Trophoblast cell (in vitro differentiated cells and primary cell): ENCODE measurements around the gene RASSF1.

ENCODE experiments used
- DNase-seq, 2 donors: peaks; one replicate each; pipeline ENCODE4 v3.0.0-alpha.2; 2016
- H2AFZ ChIP-seq: 2 replicates; pipeline ENCODE4 v1.6.1; 2013; ENCODE audit warnings: low read length, moderate library complexity, mild to moderate bottlenecking; ENCODE audit not compliant: insufficient read depth, poor library complexity
- H2AK5ac ChIP-seq: 2 replicates; pipeline ENCODE4 v1.6.1; 2013; ENCODE audit warnings: mild to moderate bottlenecking, low read length
- H2BK120ac ChIP-seq: 2 replicates; pipeline ENCODE4 v1.6.1; 2013; ENCODE audit warnings: low read length, mild to moderate bottlenecking, moderate library complexity; ENCODE audit not compliant: insufficient read depth, poor library complexity
- H2BK12ac ChIP-seq: 2 replicates; pipeline ENCODE4 v1.6.1; 2013; ENCODE audit warnings: mild to moderate bottlenecking, low read length, moderate library complexity
- H2BK5ac ChIP-seq: 2 replicates; pipeline ENCODE4 v1.6.1; 2013; ENCODE audit warnings: low read length, low read depth, moderate library complexity, mild to moderate bottlenecking; ENCODE audit not compliant: poor library complexity
- H3K14ac ChIP-seq: 2 replicates; pipeline ENCODE4 v1.6.1; 2013; ENCODE audit warnings: mild to moderate bottlenecking, low read length
- H3K18ac ChIP-seq: 2 replicates; pipeline ENCODE4 v1.6.1; 2013; ENCODE audit warnings: mild to moderate bottlenecking, low read length
- H3K23ac ChIP-seq: 2 replicates; pipeline ENCODE4 v1.6.1; 2013; ENCODE audit warnings: low read length
- H3K27ac ChIP-seq: 2 replicates; pipeline ENCODE4 v1.5.1; 2013; ENCODE audit warnings: low read depth, mild to moderate bottlenecking, inconsistent platforms, low read length, moderate library complexity
- H3K27me3 ChIP-seq: 2 replicates; pipeline ENCODE4 v1.6.1; 2013; ENCODE audit warnings: inconsistent platforms, mild to moderate bottlenecking, low read length, moderate library complexity; ENCODE audit not compliant: insufficient read depth
- H3K36me3 ChIP-seq, 2 experiments: 1 replicate in 1 of 2; 2 replicates in 1 of 2; pipeline ENCODE4 v1.6.1; 2013; ENCODE audit warnings: low read length in 2 of 2, mild to moderate bottlenecking in 2 of 2, moderate library complexity in 1 of 2; ENCODE audit not compliant: insufficient read depth in 2 of 2, control insufficient read depth in 1 of 2
- H3K4ac ChIP-seq: 2 replicates; pipeline ENCODE4 v1.6.1; 2013; ENCODE audit warnings: low read depth, mild to moderate bottlenecking, low read length, moderate library complexity
- H3K4me1 ChIP-seq, 2 experiments: 1 replicate in 1 of 2; 2 replicates in 1 of 2; pipeline ENCODE4 v1.6.1; 2013; ENCODE audit warnings: low read length in 2 of 2, mild to moderate bottlenecking in 2 of 2, moderate library complexity in 1 of 2; ENCODE audit not compliant: insufficient read depth in 2 of 2, control insufficient read depth in 1 of 2
- H3K4me2 ChIP-seq: 2 replicates; pipeline ENCODE4 v1.6.1; 2013; ENCODE audit warnings: inconsistent platforms, mild to moderate bottlenecking, low read length, moderate library complexity
- H3K4me3 ChIP-seq: 2 replicates; pipeline ENCODE4 v1.5.1; 2013; ENCODE audit warnings: mild to moderate bottlenecking, low read depth, low read length, inconsistent platforms
- H3K79me1 ChIP-seq: one replicate; pipeline ENCODE4 v1.6.1; 2013; ENCODE audit warnings: low read length
- H3K79me2 ChIP-seq: 2 replicates; pipeline ENCODE4 v1.6.1; 2013; ENCODE audit warnings: low read length, mild to moderate bottlenecking; ENCODE audit not compliant: control insufficient read depth, insufficient read depth, poor library complexity
- H3K9ac ChIP-seq: 2 replicates; pipeline ENCODE4 v1.6.1; 2013; ENCODE audit warnings: mild to moderate bottlenecking, low read length
- H3K9me3 ChIP-seq: 2 replicates; pipeline ENCODE4 v1.6.1; 2013; ENCODE audit warnings: low read depth, mild to moderate bottlenecking, control low read depth, inconsistent platforms, low read length; ENCODE audit not compliant: insufficient read depth
- H4K12ac ChIP-seq: 2 replicates; pipeline ENCODE4 v1.6.1; 2013; ENCODE audit warnings: low read depth, mild to moderate bottlenecking, low read length, moderate library complexity
- H4K8ac ChIP-seq: 2 replicates; pipeline ENCODE4 v1.6.1; 2013; ENCODE audit warnings: low read depth, mild to moderate bottlenecking, low read length, moderate library complexity
- H4K91ac ChIP-seq: one replicate; pipeline ENCODE4 v1.6.1; 2013; ENCODE audit warnings: low read depth, mild to moderate bottlenecking, low read length, moderate library complexity
- WGBS: extraction: QIAGEN DNeasy Blood & Tissue Kit; methylation state at CpG from one replicate; pipeline ENCODE4 v1.1.7; 2013; ENCODE audit warnings: missing lambda C conversion rate; ENCODE audit not compliant: insufficient read length, insufficient coverage; ENCODE audit errors: extremely low coverage; 5-methylcytosine and 5-hydroxymethylcytosine counted together

The RASSF1 gene

DNA sequence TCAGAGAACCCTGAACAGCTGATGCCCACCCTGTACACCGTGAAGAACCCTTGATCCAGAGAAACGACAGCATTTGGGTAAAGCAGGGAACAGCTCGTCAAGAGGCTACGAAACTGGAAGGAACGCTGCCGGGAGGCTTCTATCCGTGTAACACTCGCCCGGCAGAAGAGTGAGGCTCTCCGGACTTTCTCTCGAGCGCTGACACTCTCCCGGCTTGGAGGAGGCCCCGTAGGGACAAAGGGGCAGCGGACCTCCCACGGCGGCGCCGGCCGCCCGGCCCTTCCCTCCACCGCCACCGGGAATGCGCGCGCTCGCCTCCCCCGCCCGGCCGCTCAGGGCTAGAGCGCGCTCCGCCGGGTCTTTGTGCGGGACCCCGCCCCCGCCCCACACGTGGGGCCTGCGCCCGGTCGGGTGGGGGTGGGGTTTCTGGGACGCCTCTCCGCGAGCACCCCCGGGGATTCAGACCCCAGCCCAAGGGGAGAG is 19.7 kb downstream of the RASSF1 start:
- H3K9ac ChIP-seq, result peak overlapping the region; percentile 93
- H3K4me3 ChIP-seq, result peak overlapping the region; percentile 88
- H3K18ac ChIP-seq, result peak overlapping the region; percentile 93
- peaks cover 16% of the 10 kb centered on the region for H3K79me1 ChIP-seq
- peak overlapping the region; percentile 75 for H3K4me2 ChIP-seq
- peak overlapping the region; percentile 88 for H4K8ac ChIP-seq
- peak overlapping the region; percentile 88 for H4K12ac ChIP-seq
- no peaks in the 10 kb centered on the region for H3K27me3 ChIP-seq
- H3K14ac ChIP-seq, result peak overlapping the region; percentile 88
- peaks cover 15% of the 10 kb centered on the region for H3K79me2 ChIP-seq
- H2BK120ac ChIP-seq, result peak overlapping the region; percentile 56
- peak; percentile 41 to 63 for DNase-seq
- H3K9me3 ChIP-seq, result peaks cover 1% of the 10 kb centered on the region
- H3K4me1 ChIP-seq, result peaks cover 38 to 42% of the 10 kb centered on the region in 2 experiments
- peak overlapping the region; percentile 66 for H2AFZ ChIP-seq
- H2BK12ac ChIP-seq, result no peak overlapping the region
- H3K27ac ChIP-seq, result peak overlapping the region; percentile 93
- H3K23ac ChIP-seq, result no peak overlapping the region
- H4K91ac ChIP-seq, result peak overlapping the region; percentile 99
- no CpG with 5 or more reads among the region's 45 CpGs for WGBS
- H3K4ac ChIP-seq, result peak overlapping the region; percentile 43
- H2BK5ac ChIP-seq, result peak overlapping the region; percentile 99
- peaks cover 34 to 38% of the 10 kb centered on the region in 2 experiments for H3K36me3 ChIP-seq
- H2AK5ac ChIP-seq, result peak overlapping the region; percentile 40

DNA sequence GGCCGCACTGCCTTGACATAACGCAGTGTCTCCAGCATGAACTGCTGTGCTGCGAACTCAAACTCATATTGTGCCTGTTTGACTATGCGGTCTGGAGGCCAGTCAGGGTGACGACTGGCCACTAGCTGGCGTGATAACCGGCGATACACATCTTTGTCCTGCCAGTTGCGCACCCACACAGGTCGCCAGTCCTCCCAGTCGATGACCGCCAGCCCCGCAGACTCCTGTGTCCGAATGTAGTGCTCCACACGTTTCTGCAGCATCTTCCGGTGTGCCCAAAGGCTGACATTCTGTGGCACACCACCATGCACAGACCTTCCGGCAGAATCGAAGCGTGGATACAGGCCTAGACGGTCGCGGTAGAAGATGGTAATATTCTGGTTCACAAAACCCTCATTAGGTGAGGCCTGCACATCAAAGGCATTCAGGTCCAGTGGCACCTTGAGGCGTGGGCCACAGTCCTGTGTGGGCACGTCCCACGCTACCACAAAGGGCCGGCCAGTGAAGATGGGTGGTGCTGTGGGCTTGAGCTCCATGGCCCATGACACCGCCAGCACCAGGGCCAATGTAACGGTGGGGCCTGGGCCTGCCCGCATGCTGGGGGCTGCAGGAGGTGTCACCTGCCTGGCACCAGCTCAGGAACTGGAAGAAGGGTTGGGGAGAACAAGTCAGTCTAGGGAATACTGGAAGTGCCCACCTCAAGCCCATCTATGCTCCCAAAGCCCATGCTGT is 20.6 kb downstream of the RASSF1 start:
- no peak overlapping the region for H3K27ac ChIP-seq
- H2BK120ac ChIP-seq, result no peak overlapping the region
- peak overlapping the region; percentile 88 for H3K4me3 ChIP-seq
- H3K9me3 ChIP-seq, result peaks cover under 1% of the 10 kb centered on the region
- peaks cover 16% of the 10 kb centered on the region for H3K79me1 ChIP-seq
- no peak overlapping the region for H3K23ac ChIP-seq
- no CpG with 5 or more reads among the region's 29 CpGs for WGBS
- peaks cover 32% of the 10 kb centered on the region in 2 experiments for H3K36me3 ChIP-seq
- H4K8ac ChIP-seq, result no peak overlapping the region
- H3K9ac ChIP-seq, result peak overlapping the region; percentile 73
- H3K14ac ChIP-seq, result peak overlapping the region; percentile 88
- H2AFZ ChIP-seq, result no peak overlapping the region
- peak overlapping the region; percentile 0 for H4K12ac ChIP-seq
- H4K91ac ChIP-seq, result peak overlapping the region; percentile 81
- peaks cover 15% of the 10 kb centered on the region for H3K79me2 ChIP-seq
- no peaks in the 10 kb centered on the region for H3K27me3 ChIP-seq
- H2BK12ac ChIP-seq, result no peak overlapping the region
- no peak for DNase-seq
- H3K18ac ChIP-seq, result peak overlapping the region; percentile 0
- peaks cover 40 to 42% of the 10 kb centered on the region in 2 experiments for H3K4me1 ChIP-seq
- peak overlapping the region; percentile 43 for H3K4ac ChIP-seq
- peak overlapping the region; percentile 3 for H2AK5ac ChIP-seq
- peak overlapping the region; percentile 75 for H3K4me2 ChIP-seq
- no peak overlapping the region for H2BK5ac ChIP-seq

- Histone ChIP-seq H3K79me2 (peaks cover 15% of the 10 kb centered on the region), H2AK5ac (no peak overlapping the region), H3K18ac (no peak overlapping the region), H4K12ac (no peak overlapping the region), H3K27me3 (no peaks in the 10 kb centered on the region), H2BK120ac (no peak overlapping the region), H3K9ac (no peak overlapping the region), H3K14ac (no peak overlapping the region), H4K91ac (no peak overlapping the region), H3K23ac (no peak overlapping the region), H2BK5ac (no peak overlapping the region), H2AFZ (no peak overlapping the region), H4K8ac (no peak overlapping the region), H3K36me3 (peaks cover 32% of the 10 kb centered on the region in 2 experiments), H2BK12ac (no peak overlapping the region), H3K4me1 (peaks cover 40 to 42% of the 10 kb centered on the region in 2 experiments), H3K9me3 (peaks cover 2% of the 10 kb centered on the region), H3K79me1 (peaks cover 16% of the 10 kb centered on the region), H3K27ac (no peak overlapping the region), H3K4me2 (no peak overlapping the region), H3K4ac (no peak overlapping the region), H3K4me3 (no peak overlapping the region)
- DNase-seq, result no peak
- WGBS, result no CpG with 5 or more reads among the region's 16 CpGs
Observed at GRCh38 chr3:50319181-50319893, 21.3 kb downstream of the RASSF1 start.

DNA sequence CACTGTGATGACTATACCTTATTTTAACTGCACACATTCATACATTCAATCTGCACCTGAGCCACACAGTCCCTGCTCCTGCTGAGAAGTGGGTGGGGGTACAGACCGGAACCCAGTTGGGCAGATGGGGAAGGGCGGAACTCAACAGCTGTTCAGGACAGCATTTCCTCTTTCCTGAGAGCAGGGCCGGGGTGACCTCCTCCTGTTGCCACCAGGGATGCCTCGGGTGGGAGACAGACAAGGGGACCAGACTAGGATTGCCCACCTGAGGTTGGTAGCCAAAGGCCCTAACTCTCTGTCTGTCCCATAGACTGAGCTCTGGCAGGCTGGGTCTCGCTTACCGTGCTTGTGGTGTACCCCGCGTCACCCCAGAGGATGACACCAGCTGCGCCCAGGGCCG is 22.0 kb downstream of the RASSF1 start:
- no peaks in the 10 kb centered on the region for H3K27me3 ChIP-seq
- no peak overlapping the region for H3K4me2 ChIP-seq
- H3K79me2 ChIP-seq, result peaks cover 15% of the 10 kb centered on the region
- no peak overlapping the region for H3K27ac ChIP-seq
- no peak overlapping the region for H3K14ac ChIP-seq
- H3K9me3 ChIP-seq, result peaks cover 2% of the 10 kb centered on the region
- no peak overlapping the region for H2AFZ ChIP-seq
- H4K8ac ChIP-seq, result no peak overlapping the region
- H2BK120ac ChIP-seq, result no peak overlapping the region
- H4K91ac ChIP-seq, result no peak overlapping the region
- H3K4me3 ChIP-seq, result no peak overlapping the region
- H3K4me1 ChIP-seq, result peaks cover 40 to 42% of the 10 kb centered on the region in 2 experiments
- peaks cover 16% of the 10 kb centered on the region for H3K79me1 ChIP-seq
- H4K12ac ChIP-seq, result no peak overlapping the region
- H2AK5ac ChIP-seq, result no peak overlapping the region
- H3K18ac ChIP-seq, result no peak overlapping the region
- WGBS, result no CpG with 5 or more reads among the region's 10 CpGs
- no peak for DNase-seq
- no peak overlapping the region for H3K23ac ChIP-seq
- H3K4ac ChIP-seq, result no peak overlapping the region
- H3K9ac ChIP-seq, result no peak overlapping the region
- H2BK12ac ChIP-seq, result no peak overlapping the region
- H2BK5ac ChIP-seq, result no peak overlapping the region
- peaks cover 29% of the 10 kb centered on the region in 2 experiments for H3K36me3 ChIP-seq
